ENCODE data around the gene RAB40C. TPM values are rescaled to one million over a fixed set of nuclear protein-coding genes. Genes with fewer than 3 reads are reported as not detected.

RAB40C gene
- total RNA-seq, 1 donor from 2014 or later, result 5.7 TPM

GRCh38 chr16:624526-625070, 34.7 kb downstream of the RAB40C start:
- Histone ChIP-seq H3K27ac (ENCODE audit: low read depth, low read length) (no peak overlapping the region), H3K36me3 (ENCODE audit: control insufficient read depth in 3 of 3, insufficient read depth in 3 of 3, low read length in 3 of 3) (peaks cover 10 to 20% (median 16%) of the 10 kb centered on the region in 3 donors), H3K4me1 (ENCODE audit: control insufficient read depth in 3 of 3, insufficient read depth in 3 of 3, low read length in 3 of 3) (peaks cover 5 to 20% (median 16%) of the 10 kb centered on the region in 3 donors), H3K27me3 (ENCODE audit: control insufficient read depth in 3 of 3, insufficient read depth in 3 of 3, low read length in 3 of 3) (no peaks in the 10 kb centered on the region), H3K4me3 (ENCODE audit: low read length in 3 of 3) (no peak overlapping the region), H3K9ac (ENCODE audit: low read depth in 1 of 3, low read length in 3 of 3) (peak overlapping the region in 1 of 3 donors; percentile 51), H3K9me3 (ENCODE audit: control insufficient read depth in 3 of 3, low read length in 3 of 3) (no peaks in the 10 kb centered on the region)

- no peaks in the 10 kb centered on the region for H3K9me3 ChIP-seq (ENCODE audit: control insufficient read depth in 3 of 3, low read length in 3 of 3)
- H3K27me3 ChIP-seq (ENCODE audit: control insufficient read depth in 3 of 3, insufficient read depth in 3 of 3, low read length in 3 of 3), result no peaks in the 10 kb centered on the region
- H3K9ac ChIP-seq (ENCODE audit: low read depth in 1 of 3, low read length in 3 of 3), result no peak overlapping the region
- no peak overlapping the region for H3K27ac ChIP-seq (ENCODE audit: low read depth, low read length)
- peaks cover 10 to 20% (median 16%) of the 10 kb centered on the region in 3 donors for H3K36me3 ChIP-seq (ENCODE audit: control insufficient read depth in 3 of 3, insufficient read depth in 3 of 3, low read length in 3 of 3)
- no peak overlapping the region for H3K4me3 ChIP-seq (ENCODE audit: low read length in 3 of 3)
- peaks cover 11 to 26% (median 22%) of the 10 kb centered on the region in 3 donors for H3K4me1 ChIP-seq (ENCODE audit: control insufficient read depth in 3 of 3, insufficient read depth in 3 of 3, low read length in 3 of 3)
Observed at GRCh38 chr16:625117-625976, 35.5 kb downstream of the RAB40C start.

- Histone ChIP-seq H3K27ac (ENCODE audit: low read depth, low read length) (no peak overlapping the region), H3K4me1 (ENCODE audit: control insufficient read depth in 3 of 3, insufficient read depth in 3 of 3, low read length in 3 of 3) (peaks cover 11 to 32% (median 26%) of the 10 kb centered on the region in 3 donors), H3K9ac (ENCODE audit: low read depth in 1 of 3, low read length in 3 of 3) (no peak overlapping the region), H3K9me3 (ENCODE audit: control insufficient read depth in 3 of 3, low read length in 3 of 3) (no peaks in the 10 kb centered on the region), H3K4me3 (ENCODE audit: low read length in 3 of 3) (no peak overlapping the region), H3K36me3 (ENCODE audit: control insufficient read depth in 3 of 3, insufficient read depth in 3 of 3, low read length in 3 of 3) (peaks cover 10 to 20% (median 15%) of the 10 kb centered on the region in 3 donors), H3K27me3 (ENCODE audit: control insufficient read depth in 3 of 3, insufficient read depth in 3 of 3, low read length in 3 of 3) (no peaks in the 10 kb centered on the region)
Observed at GRCh38 chr16:625977-626765, 36.3 kb downstream of the RAB40C start.

GRCh38 chr16:626787-627453, 37.1 kb downstream of the RAB40C start:
- Histone ChIP-seq H3K36me3 (ENCODE audit: control insufficient read depth in 3 of 3, insufficient read depth in 3 of 3, low read length in 3 of 3) (peaks cover 10 to 20% (median 12%) of the 10 kb centered on the region in 3 donors), H3K4me3 (ENCODE audit: low read length in 3 of 3) (no peak overlapping the region), H3K9me3 (ENCODE audit: control insufficient read depth in 3 of 3, low read length in 3 of 3) (no peaks in the 10 kb centered on the region), H3K27me3 (ENCODE audit: control insufficient read depth in 3 of 3, insufficient read depth in 3 of 3, low read length in 3 of 3) (no peaks in the 10 kb centered on the region), H3K4me1 (ENCODE audit: control insufficient read depth in 3 of 3, insufficient read depth in 3 of 3, low read length in 3 of 3) (peaks cover 11 to 29% (median 24%) of the 10 kb centered on the region in 3 donors), H3K9ac (ENCODE audit: low read depth in 1 of 3, low read length in 3 of 3) (no peak overlapping the region), H3K27ac (ENCODE audit: low read depth, low read length) (no peak overlapping the region)

- H3K9ac ChIP-seq (ENCODE audit: low read depth in 1 of 3, low read length in 3 of 3), result no peak overlapping the region
- H3K4me3 ChIP-seq (ENCODE audit: low read length in 3 of 3), result no peak overlapping the region
- no peak overlapping the region for H3K27ac ChIP-seq (ENCODE audit: low read depth, low read length)
Observed at GRCh38 chr16:627454-628239, 37.8 kb downstream of the RAB40C start.

GRCh38 chr16:628321-629061, 38.6 kb downstream of the RAB40C start:
- H3K4me1 ChIP-seq (ENCODE audit: control insufficient read depth in 3 of 3, insufficient read depth in 3 of 3, low read length in 3 of 3), result peaks cover 11 to 29% (median 26%) of the 10 kb centered on the region in 3 donors
- no peak overlapping the region for H3K9ac ChIP-seq (ENCODE audit: low read depth in 1 of 3, low read length in 3 of 3)
- H3K27ac ChIP-seq (ENCODE audit: low read depth, low read length), result no peak overlapping the region
- H3K27me3 ChIP-seq (ENCODE audit: control insufficient read depth in 3 of 3, insufficient read depth in 3 of 3, low read length in 3 of 3), result no peaks in the 10 kb centered on the region
- H3K4me3 ChIP-seq (ENCODE audit: low read length in 3 of 3), result no peak overlapping the region
- H3K9me3 ChIP-seq (ENCODE audit: control insufficient read depth in 3 of 3, low read length in 3 of 3), result no peaks in the 10 kb centered on the region
- peaks cover 10 to 20% (median 14%) of the 10 kb centered on the region in 3 donors for H3K36me3 ChIP-seq (ENCODE audit: control insufficient read depth in 3 of 3, insufficient read depth in 3 of 3, low read length in 3 of 3)

More at GRCh38 chr16:627454-628239, 37.8 kb downstream of the RAB40C start:
- peaks cover 10 to 20% (median 12%) of the 10 kb centered on the region in 3 donors for H3K36me3 ChIP-seq (ENCODE audit: control insufficient read depth in 3 of 3, insufficient read depth in 3 of 3, low read length in 3 of 3)
- peaks cover 11 to 29% (median 26%) of the 10 kb centered on the region in 3 donors for H3K4me1 ChIP-seq (ENCODE audit: control insufficient read depth in 3 of 3, insufficient read depth in 3 of 3, low read length in 3 of 3)
- H3K9me3 ChIP-seq (ENCODE audit: control insufficient read depth in 3 of 3, low read length in 3 of 3), result no peaks in the 10 kb centered on the region
- no peaks in the 10 kb centered on the region for H3K27me3 ChIP-seq (ENCODE audit: control insufficient read depth in 3 of 3, insufficient read depth in 3 of 3, low read length in 3 of 3)

- Histone ChIP-seq H3K4me3 (ENCODE audit: low read length in 3 of 3) (no peak overlapping the region), H3K27ac (ENCODE audit: low read depth, low read length) (no peak overlapping the region), H3K4me1 (ENCODE audit: control insufficient read depth in 3 of 3, insufficient read depth in 3 of 3, low read length in 3 of 3) (peaks cover 11 to 29% (median 26%) of the 10 kb centered on the region in 3 donors), H3K9me3 (ENCODE audit: control insufficient read depth in 3 of 3, low read length in 3 of 3) (no peaks in the 10 kb centered on the region), H3K9ac (ENCODE audit: low read depth in 1 of 3, low read length in 3 of 3) (peak overlapping the region in 1 of 3 donors; percentile 40), H3K36me3 (ENCODE audit: control insufficient read depth in 3 of 3, insufficient read depth in 3 of 3, low read length in 3 of 3) (peaks cover 13 to 26% (median 19%) of the 10 kb centered on the region in 3 donors), H3K27me3 (ENCODE audit: control insufficient read depth in 3 of 3, insufficient read depth in 3 of 3, low read length in 3 of 3) (no peaks in the 10 kb centered on the region)
Observed at GRCh38 chr16:629185-629832, 39.4 kb downstream of the RAB40C start.

- H3K4me3 ChIP-seq (ENCODE audit: low read length in 3 of 3), result no peak overlapping the region
- H3K27ac ChIP-seq (ENCODE audit: low read depth, low read length), result no peak overlapping the region
- H3K36me3 ChIP-seq (ENCODE audit: control insufficient read depth in 3 of 3, insufficient read depth in 3 of 3, low read length in 3 of 3), result peaks cover 14 to 28% (median 19%) of the 10 kb centered on the region in 3 donors
- no peaks in the 10 kb centered on the region for H3K27me3 ChIP-seq (ENCODE audit: control insufficient read depth in 3 of 3, insufficient read depth in 3 of 3, low read length in 3 of 3)
- H3K9me3 ChIP-seq (ENCODE audit: control insufficient read depth in 3 of 3, low read length in 3 of 3), result no peaks in the 10 kb centered on the region
- H3K4me1 ChIP-seq (ENCODE audit: control insufficient read depth in 3 of 3, insufficient read depth in 3 of 3, low read length in 3 of 3), result peaks cover 14 to 31% (median 27%) of the 10 kb centered on the region in 3 donors
- H3K9ac ChIP-seq (ENCODE audit: low read depth in 1 of 3, low read length in 3 of 3), result peak overlapping the region in 1 of 3 donors; percentile 33
Observed at GRCh38 chr16:629833-630248, 40.0 kb downstream of the RAB40C start.
